ENCODE results near the gene C2CD5. TPM values are rescaled to one million over a fixed set of nuclear protein-coding genes. Genes with fewer than 3 reads are reported as not detected.
A peak's percentile ranks its signal among the peaks of the same experiment; 100 is the strongest.

Gene C2CD5
- total and polyA plus RNA-seq, 2 of the 13 experiments (the other 11 are each of a cell fraction or from before 2014, with no cell fraction given), result 12.6 to 14.6 TPM

DNA sequence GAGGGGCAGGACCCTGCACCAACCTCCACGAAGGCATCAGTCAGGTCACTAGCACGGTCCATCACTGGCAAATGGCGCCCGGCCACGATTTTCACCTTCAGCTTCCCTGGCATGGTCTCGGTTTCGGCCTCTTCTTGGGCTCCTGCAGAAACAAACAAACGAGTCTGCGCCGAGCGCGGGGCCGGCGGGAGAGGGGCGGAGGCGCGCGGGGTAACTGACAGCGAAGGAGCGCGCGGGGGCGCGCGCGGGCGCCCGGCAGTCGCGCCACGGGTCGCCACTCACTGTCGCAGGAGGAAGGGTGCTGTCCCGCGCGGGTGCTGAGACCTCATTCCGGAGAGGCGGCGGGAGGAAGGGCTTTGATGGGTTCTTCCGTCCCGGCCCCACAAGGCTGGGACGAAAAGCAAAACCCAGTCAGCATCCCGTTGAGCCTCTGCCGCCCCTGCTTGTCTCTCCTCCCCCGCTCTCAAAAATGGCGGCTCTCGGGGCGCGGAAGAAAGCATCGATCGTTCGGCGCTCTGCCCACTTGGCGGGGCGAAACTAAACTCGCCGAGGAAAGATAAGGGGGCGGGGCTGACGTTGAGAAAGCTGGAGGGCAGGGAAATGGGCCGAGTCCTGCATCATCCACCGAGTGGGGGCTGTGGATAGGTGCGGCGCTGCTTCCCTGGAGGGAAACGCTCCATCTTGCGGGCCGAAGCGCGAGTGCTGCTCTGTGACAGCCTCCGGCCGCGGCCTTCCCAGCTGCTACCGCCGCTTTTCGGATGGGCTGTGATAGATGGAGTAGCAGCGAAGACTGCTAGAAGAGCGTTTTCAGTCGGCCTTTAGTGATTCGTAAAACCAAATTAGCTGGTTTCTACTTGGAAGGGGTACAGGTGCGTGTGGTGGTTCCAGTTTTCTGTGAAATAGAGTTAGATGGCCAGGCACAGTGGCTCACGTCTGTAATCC, at the start of gene C2CD5 (continued):
- TF ChIP-seq CENPT (CRISPR knock-in tag; IDR thresholded peaks at IDR 0.05; ENCODE audit: low read depth) (no peak), ZBTB21 (CRISPR knock-in tag; IDR thresholded peaks at IDR 0.05) (no peak), ARID2 (CRISPR knock-in tag; IDR thresholded peaks at IDR 0.05; ENCODE audit: borderline replicate concordance) (no peak), MIER2 (CRISPR knock-in tag; IDR thresholded peaks at IDR 0.05) (no peak; the same call in 1 of the 2 replicates), NR2F1 (CRISPR knock-in tag; IDR thresholded peaks at IDR 0.05) (no peak; a peak in 1 of 4 replicates), ZNF382 (CRISPR knock-in tag; IDR thresholded peaks at IDR 0.05; ENCODE audit: borderline replicate concordance) (no peak), ZNF563 (CRISPR knock-in tag; IDR thresholded peaks at IDR 0.05) (no peak), HNF4A (CRISPR knock-in tag; IDR thresholded peaks at IDR 0.05) (peak; percentile 37; the same call in 1 of the 2 replicates)
- TF ChIP-seq, protein P1, sequence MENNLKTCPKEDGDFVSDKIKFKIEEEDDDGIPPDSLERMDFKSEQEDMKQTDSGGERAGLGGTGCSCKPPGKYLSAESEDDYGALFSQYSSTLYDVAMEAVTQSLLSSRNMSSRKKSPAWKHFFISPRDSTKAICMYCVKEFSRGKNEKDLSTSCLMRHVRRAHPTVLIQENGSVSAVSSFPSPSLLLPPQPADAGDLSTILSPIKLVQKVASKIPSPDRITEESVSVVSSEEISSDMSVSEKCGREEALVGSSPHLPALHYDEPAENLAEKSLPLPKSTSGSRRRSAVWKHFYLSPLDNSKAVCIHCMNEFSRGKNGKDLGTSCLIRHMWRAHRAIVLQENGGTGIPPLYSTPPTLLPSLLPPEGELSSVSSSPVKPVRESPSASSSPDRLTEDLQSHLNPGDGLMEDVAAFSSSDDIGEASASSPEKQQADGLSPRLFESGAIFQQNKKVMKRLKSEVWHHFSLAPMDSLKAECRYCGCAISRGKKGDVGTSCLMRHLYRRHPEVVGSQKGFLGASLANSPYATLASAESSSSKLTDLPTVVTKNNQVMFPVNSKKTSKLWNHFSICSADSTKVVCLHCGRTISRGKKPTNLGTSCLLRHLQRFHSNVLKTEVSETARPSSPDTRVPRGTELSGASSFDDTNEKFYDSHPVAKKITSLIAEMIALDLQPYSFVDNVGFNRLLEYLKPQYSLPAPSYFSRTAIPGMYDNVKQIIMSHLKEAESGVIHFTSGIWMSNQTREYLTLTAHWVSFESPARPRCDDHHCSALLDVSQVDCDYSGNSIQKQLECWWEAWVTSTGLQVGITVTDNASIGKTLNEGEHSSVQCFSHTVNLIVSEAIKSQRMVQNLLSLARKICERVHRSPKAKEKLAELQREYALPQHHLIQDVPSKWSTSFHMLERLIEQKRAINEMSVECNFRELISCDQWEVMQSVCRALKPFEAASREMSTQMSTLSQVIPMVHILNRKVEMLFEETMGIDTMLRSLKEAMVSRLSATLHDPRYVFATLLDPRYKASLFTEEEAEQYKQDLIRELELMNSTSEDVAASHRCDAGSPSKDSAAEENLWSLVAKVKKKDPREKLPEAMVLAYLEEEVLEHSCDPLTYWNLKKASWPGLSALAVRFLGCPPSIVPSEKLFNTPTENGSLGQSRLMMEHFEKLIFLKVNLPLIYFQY (CRISPR knock-in tag; IDR thresholded peaks at IDR 0.05; ENCODE audit: borderline replicate concordance), result peak; percentile 80; the same call in 1 of the 2 replicates
- TF ChIP-seq, protein P2, sequence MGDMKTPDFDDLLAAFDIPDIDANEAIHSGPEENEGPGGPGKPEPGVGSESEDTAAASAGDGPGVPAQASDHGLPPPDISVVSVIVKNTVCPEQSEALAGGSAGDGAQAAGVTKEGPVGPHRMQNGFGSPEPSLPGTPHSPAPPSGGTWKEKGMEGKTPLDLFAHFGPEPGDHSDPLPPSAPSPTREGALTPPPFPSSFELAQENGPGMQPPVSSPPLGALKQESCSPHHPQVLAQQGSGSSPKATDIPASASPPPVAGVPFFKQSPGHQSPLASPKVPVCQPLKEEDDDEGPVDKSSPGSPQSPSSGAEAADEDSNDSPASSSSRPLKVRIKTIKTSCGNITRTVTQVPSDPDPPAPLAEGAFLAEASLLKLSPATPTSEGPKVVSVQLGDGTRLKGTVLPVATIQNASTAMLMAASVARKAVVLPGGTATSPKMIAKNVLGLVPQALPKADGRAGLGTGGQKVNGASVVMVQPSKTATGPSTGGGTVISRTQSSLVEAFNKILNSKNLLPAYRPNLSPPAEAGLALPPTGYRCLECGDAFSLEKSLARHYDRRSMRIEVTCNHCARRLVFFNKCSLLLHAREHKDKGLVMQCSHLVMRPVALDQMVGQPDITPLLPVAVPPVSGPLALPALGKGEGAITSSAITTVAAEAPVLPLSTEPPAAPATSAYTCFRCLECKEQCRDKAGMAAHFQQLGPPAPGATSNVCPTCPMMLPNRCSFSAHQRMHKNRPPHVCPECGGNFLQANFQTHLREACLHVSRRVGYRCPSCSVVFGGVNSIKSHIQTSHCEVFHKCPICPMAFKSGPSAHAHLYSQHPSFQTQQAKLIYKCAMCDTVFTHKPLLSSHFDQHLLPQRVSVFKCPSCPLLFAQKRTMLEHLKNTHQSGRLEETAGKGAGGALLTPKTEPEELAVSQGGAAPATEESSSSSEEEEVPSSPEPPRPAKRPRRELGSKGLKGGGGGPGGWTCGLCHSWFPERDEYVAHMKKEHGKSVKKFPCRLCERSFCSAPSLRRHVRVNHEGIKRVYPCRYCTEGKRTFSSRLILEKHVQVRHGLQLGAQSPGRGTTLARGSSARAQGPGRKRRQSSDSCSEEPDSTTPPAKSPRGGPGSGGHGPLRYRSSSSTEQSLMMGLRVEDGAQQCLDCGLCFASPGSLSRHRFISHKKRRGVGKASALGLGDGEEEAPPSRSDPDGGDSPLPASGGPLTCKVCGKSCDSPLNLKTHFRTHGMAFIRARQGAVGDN (CRISPR knock-in tag; IDR thresholded peaks at IDR 0.05), result peak; percentile 96
- TF ChIP-seq, protein P3, sequence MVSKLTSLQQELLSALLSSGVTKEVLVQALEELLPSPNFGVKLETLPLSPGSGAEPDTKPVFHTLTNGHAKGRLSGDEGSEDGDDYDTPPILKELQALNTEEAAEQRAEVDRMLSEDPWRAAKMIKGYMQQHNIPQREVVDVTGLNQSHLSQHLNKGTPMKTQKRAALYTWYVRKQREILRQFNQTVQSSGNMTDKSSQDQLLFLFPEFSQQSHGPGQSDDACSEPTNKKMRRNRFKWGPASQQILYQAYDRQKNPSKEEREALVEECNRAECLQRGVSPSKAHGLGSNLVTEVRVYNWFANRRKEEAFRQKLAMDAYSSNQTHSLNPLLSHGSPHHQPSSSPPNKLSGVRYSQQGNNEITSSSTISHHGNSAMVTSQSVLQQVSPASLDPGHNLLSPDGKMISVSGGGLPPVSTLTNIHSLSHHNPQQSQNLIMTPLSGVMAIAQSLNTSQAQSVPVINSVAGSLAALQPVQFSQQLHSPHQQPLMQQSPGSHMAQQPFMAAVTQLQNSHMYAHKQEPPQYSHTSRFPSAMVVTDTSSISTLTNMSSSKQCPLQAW (CRISPR knock-in tag; IDR thresholded peaks at IDR 0.05), result peak; percentile 82
